GM23338 (cell line): Measurements from ENCODE around the gene AMBRA1. TPM values are rescaled to one million over a fixed set of nuclear protein-coding genes. Genes with fewer than 3 reads are reported as not detected.

Experiments used
- CREB1 ChIP-seq: fragments of 250-450 bp; sonication (Bioruptor Pico); IDR thresholded peaks from 2 replicates; pipeline ENCODE4 v1.5.0; 2020; ENCODE audit warnings: low read depth, mild to moderate bottlenecking, moderate library complexity
- EZH2 ChIP-seq: fragments of 200-600 bp; sonication (generic); IDR thresholded peaks from one replicate; pipeline ENCODE4 v1.8.0; 2017; ENCODE audit warnings: antibody characterized with exemption, mild to moderate bottlenecking, low read depth; ENCODE audit not compliant: unreplicated experiment
- EZH2phosphoT487 ChIP-seq: fragments of 200-600 bp; sonication (generic); IDR thresholded peaks from one replicate; pipeline ENCODE4 v1.8.1; 2018; ENCODE audit warnings: antibody characterized with exemption; ENCODE audit not compliant: unreplicated experiment
- REST ChIP-seq: IDR thresholded peaks from one replicate; pipeline ENCODE4 v1.6.1; 2018; ENCODE audit warnings: antibody characterized with exemption; ENCODE audit not compliant: unreplicated experiment
- ZNF114 ChIP-seq: fragments of 250-450 bp; sonication (Bioruptor Pico); IDR thresholded peaks from 2 replicates; pipeline ENCODE4 v1.5.0; 2020; ENCODE audit warnings: mild to moderate bottlenecking, moderate library complexity
- ZNF462 ChIP-seq: fragments of 250-450 bp; sonication (Bioruptor Pico); IDR thresholded peaks from 2 replicates; pipeline ENCODE4 v1.5.0; 2020; ENCODE audit warnings: mild to moderate bottlenecking, moderate library complexity
- polyA plus RNA-seq: library from polyadenylated mRNA; unstranded; fragments of >200 nt; fragmentation: Nextera tagmentation; extraction: Ambion mirVana; gene quantifications from 2 replicates; pipeline ENCODE4 v1.2.1, GENCODE V29; 2016
- total RNA-seq: library from RNA; depleted of rRNA; stranded (reverse); fragments of >200 nt; shearing (Covaris generic); gene quantifications from 2 replicates; pipeline ENCODE4 v1.2.3, GENCODE V29; 2014

The AMBRA1 gene
- total and polyA plus RNA-seq, 2 experiments from 2014 or later = 8.3 to 34.8 TPM

- TF ChIP-seq ZNF462 (CRISPR knock-in tag) (no peak), REST (no peak), EZH2 (no peak), ZNF114 (no peak), CREB1 (CRISPR knock-in tag) (no peak), EZH2phosphoT487 (no peak)
These were observed 205.8 kb downstream of the AMBRA1 start (continued) for GRCh38 chr11:46387919-46388618.
